ENCODE results near the gene CCDC137.

CCDC137 gene

GRCh38 chr17:81702934-81703746 lies 36.6 kb downstream of the CCDC137 start, which contains the start of gene MRPL12:
Gene MRPL12 (plus strand): TSS chr17:81703367. CDS start chr17:81703502, 135 bp downstream.
- peak; percentile 90 for DNase-seq (ENCODE audit: low read depth)

- DNase-seq (ENCODE audit: low read depth), result no peak
Measured at GRCh38 chr17:81703747-81704654, 37.5 kb downstream of the CCDC137 start.

GRCh38 chr17:81705518-81706231 lies 39.1 kb downstream of the CCDC137 start:
- DNase-seq (ENCODE audit: low read depth), result no peak

- DNase-seq (ENCODE audit: low read depth), result no peak
Measured at GRCh38 chr17:81706232-81706611, 39.7 kb downstream of the CCDC137 start.

- DNase-seq (ENCODE audit: low read depth), result no peak
Measured at GRCh38 chr17:81706757-81707624, 40.5 kb downstream of the CCDC137 start.

- DNase-seq (ENCODE audit: low read depth), result no peak
Measured at GRCh38 chr17:81707725-81708646, 41.4 kb downstream of the CCDC137 start.

- no peak for DNase-seq (ENCODE audit: low read depth)
Measured at GRCh38 chr17:81708739-81709185, 42.2 kb downstream of the CCDC137 start.

- DNase-seq (ENCODE audit: low read depth), result no peak
Measured at GRCh38 chr17:81710514-81711308, 44.2 kb downstream of the CCDC137 start.

GRCh38 chr17:81711814-81712467 lies 45.4 kb downstream of the CCDC137 start, which contains the start of gene SLC25A10:
Gene SLC25A10 (plus strand): TSS chr17:81712284. CDS start chr17:81712427, 143 bp downstream.
- DNase-seq (ENCODE audit: low read depth), result peak; percentile 76

- DNase-seq (ENCODE audit: low read depth), result no peak
Measured at GRCh38 chr17:81712468-81713003, 46.0 kb downstream of the CCDC137 start.

- no peak for DNase-seq (ENCODE audit: low read depth)
Measured at GRCh38 chr17:81713004-81713555, 46.5 kb downstream of the CCDC137 start.

- no peak for DNase-seq (ENCODE audit: low read depth)
Measured at GRCh38 chr17:81713556-81714411, 47.2 kb downstream of the CCDC137 start.

- DNase-seq (ENCODE audit: low read depth), result no peak
Measured at GRCh38 chr17:81714412-81715106, 48.0 kb downstream of the CCDC137 start.

- DNase-seq (ENCODE audit: low read depth), result no peak
Measured at GRCh38 chr17:81715107-81715871, 48.8 kb downstream of the CCDC137 start.

GRCh38 chr17:81715872-81716673 lies 49.5 kb downstream of the CCDC137 start:
- DNase-seq (ENCODE audit: low read depth), result no peak
